BLaER1 treated with 17β-estradiol and CSF1 and Interleukin-3, amounts not matched to agents 10 nM and 100 nM (cell line): ENCODE data around the gene ANKRD44.
A peak's percentile ranks its signal among the peaks of the same experiment; 100 is the strongest.

Experiments
- H3K27ac ChIP-seq, 11 experiments: shearing (Covaris generic); formaldehyde crosslinking; 2 replicates each; pipeline ENCODE4 v1.8.1; 2022
- H3K27me3 ChIP-seq, 11 experiments: shearing (Covaris generic); formaldehyde crosslinking; 2 replicates each; pipeline ENCODE4 v1.8.1; 2022
- H3K36me3 ChIP-seq, 11 experiments: shearing (Covaris generic); formaldehyde crosslinking; 2 replicates each; pipeline ENCODE4 v1.8.1; 2022
- H3K4me1 ChIP-seq, 10 experiments: shearing (Covaris generic); formaldehyde crosslinking; 2 replicates each; pipeline ENCODE4 v1.8.1; 2022
- H3K4me2 ChIP-seq, 11 experiments: shearing (Covaris generic); formaldehyde crosslinking; 2 replicates each; pipeline ENCODE4 v1.8.1; 2022
- H3K4me3 ChIP-seq, 10 experiments: shearing (Covaris generic); formaldehyde crosslinking; 2 replicates each; pipeline ENCODE4 v1.8.1; 2022
- H3K9ac ChIP-seq, 11 experiments: shearing (Covaris generic); formaldehyde crosslinking; 2 replicates each; pipeline ENCODE4 v1.8.1; 2022
- H3K9me3 ChIP-seq, 11 experiments: shearing (Covaris generic); formaldehyde crosslinking; replicated peaks in 1 of 11; 2 replicates each; pipeline ENCODE4 v1.8.1; 2022
- H4K20me1 ChIP-seq, 11 experiments: shearing (Covaris generic); formaldehyde crosslinking; 2 replicates each; pipeline ENCODE4 v1.8.1; 2022
- Cebpa-rat ChIP-seq, 11 experiments: shearing (Covaris generic); IDR thresholded peaks; 2 replicates each; pipeline ENCODE4 v1.8.1; 2022

ANKRD44 gene

DNA sequence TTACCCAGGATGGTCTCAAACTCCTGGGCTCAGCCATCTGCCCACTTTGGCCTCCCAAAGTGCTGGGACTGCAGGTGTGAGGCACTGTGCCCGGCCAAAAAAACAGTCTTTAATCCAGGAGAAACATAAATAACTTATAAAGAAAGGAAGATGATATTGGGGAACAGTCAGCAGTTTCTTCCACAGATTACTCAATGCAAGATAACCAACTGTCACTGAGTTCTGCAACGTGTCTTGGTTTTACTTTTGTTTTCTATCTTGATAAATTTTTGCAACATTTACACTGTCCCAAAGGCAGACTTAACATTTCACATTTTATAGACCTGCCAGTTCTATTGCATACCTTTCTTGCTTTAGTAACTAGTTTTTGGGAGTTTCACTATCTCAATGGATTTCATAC is 71.1 kb downstream of the ANKRD44 start:
- no peaks in the 10 kb centered on the region for H3K27me3 ChIP-seq
- H3K4me1 ChIP-seq: peaks cover 29 to 85% (median 39%) of the 10 kb centered on the region in 10 experiments
- H3K4me3 ChIP-seq: peak overlapping the region in 3 of 10 experiments; percentile 6 to 18 (median 15); a peak in 2 of 20 replicates
- peaks cover 0 to 63% (median 0%) of the 10 kb centered on the region in 11 experiments; a peak in 3 of 22 replicates for H4K20me1 ChIP-seq
- H3K4me2 ChIP-seq: peak overlapping the region; percentile 1 to 97 (median 66); a peak in 20 of 22 replicates
- H3K9ac ChIP-seq: peak overlapping the region in 7 of 11 experiments; percentile 14 to 61 (median 44); a peak in 11 of 22 replicates
- TF ChIP-seq Cebpa-rat (IDR thresholded peaks at IDR 0.05): peak in 1 of 11 experiments; percentile 49; a peak in 1 of 22 replicates
- peaks cover 0 to 5% (median 0%) of the 10 kb centered on the region in 11 experiments; a peak in 5 of 22 replicates for H3K9me3 ChIP-seq
- no peaks in the 10 kb centered on the region for H3K36me3 ChIP-seq
- H3K27ac ChIP-seq: peak overlapping the region in 10 of 11 experiments; percentile 28 to 85 (median 72); a peak in 19 of 22 replicates

- H3K4me3 ChIP-seq: no peak overlapping the region
- peak overlapping the region in 2 of 11 experiments; percentile 3 to 76; a peak in 3 of 22 replicates for H3K4me2 ChIP-seq
- H3K36me3 ChIP-seq: no peaks in the 10 kb centered on the region
- peaks cover 0 to 74% (median 0%) of the 10 kb centered on the region in 11 experiments; a peak in 3 of 22 replicates for H4K20me1 ChIP-seq
- H3K9me3 ChIP-seq: no peaks in the 10 kb centered on the region
- H3K4me1 ChIP-seq: peaks cover 29 to 86% (median 39%) of the 10 kb centered on the region in 10 experiments
- H3K9ac ChIP-seq: no peak overlapping the region
- H3K27ac ChIP-seq: peak overlapping the region in 3 of 11 experiments; percentile 71 to 85 (median 73); a peak in 3 of 22 replicates
- H3K27me3 ChIP-seq: no peaks in the 10 kb centered on the region
- no peak for TF ChIP-seq Cebpa-rat (IDR thresholded peaks at IDR 0.05)
Measured at GRCh38 chr2:197238043-197238365, 72.6 kb downstream of the ANKRD44 start.

- Histone ChIP-seq H3K9ac (no peak overlapping the region; a peak in 1 of 22 replicates), H3K27ac (no peak overlapping the region), H3K4me1 (peaks cover 24 to 82% (median 33%) of the 10 kb centered on the region in 10 experiments), H3K9me3 (no peaks in the 10 kb centered on the region), H3K27me3 (no peaks in the 10 kb centered on the region), H3K4me2 (peak overlapping the region in 2 of 11 experiments; percentile 3 to 76; a peak in 2 of 22 replicates), H4K20me1 (peaks cover 0 to 69% (median 0%) of the 10 kb centered on the region in 11 experiments; a peak in 3 of 22 replicates), H3K4me3 (no peak overlapping the region), H3K36me3 (no peaks in the 10 kb centered on the region)
- TF ChIP-seq Cebpa-rat (IDR thresholded peaks at IDR 0.05): no peak
Measured at GRCh38 chr2:197237291-197238042, 73.1 kb downstream of the ANKRD44 start.

DNA sequence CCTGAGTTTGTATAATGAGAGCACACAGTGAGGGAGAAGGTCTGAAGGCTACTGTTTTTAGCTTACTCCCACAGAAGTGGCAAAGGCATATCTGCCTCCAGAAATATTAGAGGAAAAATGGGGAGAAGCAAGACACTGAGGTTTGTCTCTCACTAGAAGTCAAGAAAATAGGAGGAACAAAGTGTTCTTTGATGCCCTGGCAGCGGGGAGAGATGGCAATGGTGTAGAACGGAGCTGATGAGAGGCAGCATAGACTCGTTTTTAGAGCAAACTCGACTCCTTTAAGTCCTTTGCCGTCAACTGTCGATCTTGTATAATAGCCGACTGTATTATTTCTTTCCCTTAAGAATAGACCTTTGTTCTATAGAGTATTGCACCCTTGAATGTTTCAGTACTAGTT is 73.8 kb downstream of the ANKRD44 start:
- Histone ChIP-seq H3K27ac (no peak overlapping the region), H3K9ac (no peak overlapping the region; a peak in 1 of 22 replicates), H3K4me2 (0 out of 22 replicates have a peak overlapping the region, but pooled peaks of 1 of the 11 experiments have one; percentile 0), H4K20me1 (peaks cover 0 to 69% (median 0%) of the 10 kb centered on the region in 11 experiments; a peak in 3 of 22 replicates), H3K9me3 (no peaks in the 10 kb centered on the region), H3K27me3 (no peaks in the 10 kb centered on the region), H3K4me1 (peaks cover 20 to 76% (median 30%) of the 10 kb centered on the region in 10 experiments), H3K4me3 (no peak overlapping the region), H3K36me3 (peaks cover 0 to 2% (median 0%) of the 10 kb centered on the region in 11 experiments; a peak in 1 of 22 replicates)
- TF ChIP-seq Cebpa-rat (IDR thresholded peaks at IDR 0.05): no peak

GRCh38 chr2:197236159-197236558 is 74.4 kb downstream of the ANKRD44 start:
- H3K4me1 ChIP-seq: peaks cover 20 to 69% (median 26%) of the 10 kb centered on the region in 10 experiments
- H3K9ac ChIP-seq: no peak overlapping the region
- no peaks in the 10 kb centered on the region for H3K9me3 ChIP-seq
- TF ChIP-seq Cebpa-rat (IDR thresholded peaks at IDR 0.05): no peak
- H4K20me1 ChIP-seq: peaks cover 0 to 70% (median 0%) of the 10 kb centered on the region in 11 experiments; a peak in 3 of 22 replicates
- H3K4me3 ChIP-seq: no peak overlapping the region
- H3K36me3 ChIP-seq: peaks cover 0 to 7% (median 0%) of the 10 kb centered on the region in 11 experiments; a peak in 1 of 22 replicates
- no peak overlapping the region; a peak in 1 of 22 replicates for H3K4me2 ChIP-seq
- H3K27ac ChIP-seq: no peak overlapping the region
- no peaks in the 10 kb centered on the region for H3K27me3 ChIP-seq

DNA sequence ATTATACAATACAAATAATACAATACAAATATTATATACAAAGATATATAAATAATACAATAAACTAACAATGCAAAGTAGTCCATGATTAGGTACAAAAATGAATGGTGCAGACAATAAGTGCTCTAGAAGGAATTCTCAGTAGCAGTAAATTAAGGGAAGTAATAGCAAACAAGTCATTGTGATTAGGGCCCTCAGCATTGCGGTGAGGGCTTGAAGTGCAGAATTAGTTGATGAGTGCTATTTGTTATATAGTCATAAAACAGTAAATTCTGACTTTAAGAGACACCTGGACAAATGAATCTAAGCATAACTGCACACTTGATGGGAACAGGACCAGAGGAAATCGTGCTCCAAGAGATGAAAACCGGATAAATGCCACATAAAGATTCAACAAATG is 74.9 kb downstream of the ANKRD44 start:
- no peak for TF ChIP-seq Cebpa-rat (IDR thresholded peaks at IDR 0.05)
- H3K27me3 ChIP-seq: no peaks in the 10 kb centered on the region
- no peaks in the 10 kb centered on the region for H3K9me3 ChIP-seq
- H3K4me3 ChIP-seq: no peak overlapping the region
- H3K4me1 ChIP-seq: peaks cover 16 to 65% (median 22%) of the 10 kb centered on the region in 10 experiments
- no peak overlapping the region for H3K9ac ChIP-seq
- peaks cover 0 to 70% (median 0%) of the 10 kb centered on the region in 11 experiments; a peak in 3 of 22 replicates for H4K20me1 ChIP-seq
- peaks cover 0 to 7% (median 0%) of the 10 kb centered on the region in 11 experiments; a peak in 1 of 22 replicates for H3K36me3 ChIP-seq
- H3K27ac ChIP-seq: no peak overlapping the region
- H3K4me2 ChIP-seq: no peak overlapping the region; a peak in 1 of 22 replicates

DNA sequence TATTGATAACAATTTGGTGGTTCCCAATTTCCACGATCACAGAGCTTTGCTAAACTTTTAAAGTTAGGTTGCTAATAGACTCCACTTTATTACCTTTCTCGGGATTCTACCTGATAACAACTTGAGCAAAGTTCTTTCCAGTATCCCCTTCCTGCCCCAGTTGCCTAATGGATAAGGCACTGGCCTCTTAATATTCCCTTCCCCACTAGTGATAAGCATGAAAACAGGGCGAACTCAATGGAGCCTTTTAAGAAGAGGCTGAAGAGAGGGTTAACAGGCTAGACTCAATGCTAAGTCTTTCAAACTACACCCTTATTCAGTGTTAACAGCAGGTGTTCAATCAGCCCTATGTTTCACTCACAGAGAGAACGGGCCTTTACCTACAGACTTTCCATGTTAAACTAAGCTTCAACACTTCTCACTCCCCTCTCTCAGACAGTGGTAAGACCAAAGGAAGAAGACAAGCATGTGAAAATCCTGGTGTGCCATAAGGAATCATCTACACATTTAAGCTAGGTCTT is 75.8 kb downstream of the ANKRD44 start:
- Histone ChIP-seq H3K9ac (no peak overlapping the region), H3K36me3 (peaks cover 0 to 7% (median 0%) of the 10 kb centered on the region in 11 experiments; a peak in 1 of 22 replicates), H3K4me2 (peak overlapping the region in 2 of 11 experiments; percentile 44 to 56; a peak in 1 of 22 replicates), H3K9me3 (no peaks in the 10 kb centered on the region), H3K4me1 (peaks cover 15 to 63% (median 22%) of the 10 kb centered on the region in 10 experiments), H3K27ac (no peak overlapping the region), H4K20me1 (peaks cover 0 to 70% (median 0%) of the 10 kb centered on the region in 11 experiments; a peak in 3 of 22 replicates), H3K4me3 (no peak overlapping the region), H3K27me3 (no peaks in the 10 kb centered on the region)
- no peak for TF ChIP-seq Cebpa-rat (IDR thresholded peaks at IDR 0.05)

- TF ChIP-seq Cebpa-rat (IDR thresholded peaks at IDR 0.05): no peak
- no peaks in the 10 kb centered on the region for H3K27me3 ChIP-seq
Measured at GRCh38 chr2:197233473-197233872, 77.1 kb downstream of the ANKRD44 start.

More at GRCh38 chr2:197233473-197233872, 77.1 kb downstream of the ANKRD44 start:
- H3K4me1 ChIP-seq: peaks cover 10 to 55% (median 12%) of the 10 kb centered on the region in 10 experiments; a peak in 19 of 20 replicates
- H3K4me2 ChIP-seq: peak overlapping the region in 2 of 11 experiments; percentile 56 to 63; a peak in 3 of 22 replicates
- H3K36me3 ChIP-seq: peaks cover 0 to 7% (median 0%) of the 10 kb centered on the region in 11 experiments; a peak in 1 of 22 replicates
- H3K9ac ChIP-seq: no peak overlapping the region
- peaks cover 0 to 70% (median 0%) of the 10 kb centered on the region in 11 experiments; a peak in 3 of 22 replicates for H4K20me1 ChIP-seq
- H3K27ac ChIP-seq: no peak overlapping the region
- no peak overlapping the region for H3K4me3 ChIP-seq
- no peaks in the 10 kb centered on the region for H3K9me3 ChIP-seq
